GM12873 (cell line): ENCODE results near the gene TMEM39A.

ENCODE experiments used
- CTCF ChIP-seq: IDR thresholded peaks from 2 replicates; pipeline ENCODE4 v1.5.1; 2012; ENCODE audit warnings: low read depth, mild to moderate bottlenecking, moderate library complexity, low read length, control low read depth; ENCODE audit not compliant: insufficient read depth; ENCODE audit errors: missing control alignments

The TMEM39A gene

GRCh38 chr3:119498186-119499011, 35.0 kb upstream of the TMEM39A start, which contains the start of gene TIMMDC1:
Gene TIMMDC1, plus strand, starts transcription at chr3:119498547. Its CDS starts 187 bp downstream, at chr3:119498734.
- no peak for TF ChIP-seq CTCF

- TF ChIP-seq CTCF, result no peak
Observed at GRCh38 chr3:119497820-119498185, 34.4 kb upstream of the TMEM39A start.

GRCh38 chr3:119494597-119494996, 31.2 kb upstream of the TMEM39A start:
- TF ChIP-seq CTCF, result peak; percentile 14

GRCh38 chr3:119492810-119493209, 29.4 kb upstream of the TMEM39A start:
- TF ChIP-seq CTCF, result no peak

- TF ChIP-seq CTCF, result no peak
Observed at GRCh38 chr3:119492128-119492527, 28.7 kb upstream of the TMEM39A start.

GRCh38 chr3:119490153-119490552, 26.7 kb upstream of the TMEM39A start:
- TF ChIP-seq CTCF, result peak; percentile 5

GRCh38 chr3:119485563-119485962, 22.1 kb upstream of the TMEM39A start:
- TF ChIP-seq CTCF, result no peak
